Mucosa of descending colon (tissue), 3 donors: ENCODE measurements around the gene FLT1. TPM values are rescaled to one million over a fixed set of nuclear protein-coding genes. Genes with fewer than 3 reads are reported as not detected.
A peak's percentile ranks its signal among the peaks of the same experiment; 100 is the strongest.

Experiments used
- ATAC-seq: fragments of 200-7000 bp; cut with Tn5 transposase; one replicate; pipeline ENCODE4 v1.9.1; 2020; ENCODE audit warnings: mild to moderate bottlenecking, moderate library complexity
- DNase-seq, 3 donors: peaks; one replicate each; pipeline ENCODE4 v3.0.0-alpha.2; 2020
- H3K36me3 ChIP-seq: fragments of 200-600 bp; one replicate; pipeline ENCODE4 v1.8.0; 2021; ENCODE audit warnings: low read depth, mild to moderate bottlenecking
- H3K4me1 ChIP-seq: fragments of 200-600 bp; one replicate; pipeline ENCODE4 v1.8.0; 2021; ENCODE audit warnings: low read depth, mild to moderate bottlenecking
- H3K4me3 ChIP-seq: fragments of 200-600 bp; one replicate; pipeline ENCODE4 v1.8.0; 2021; ENCODE audit warnings: mild to moderate bottlenecking
- H3K9me3 ChIP-seq: fragments of 200-600 bp; one replicate; pipeline ENCODE4 v1.8.0; 2021; ENCODE audit warnings: mild to moderate bottlenecking
- CTCF ChIP-seq: fragments of 200-600 bp; IDR thresholded peaks from one replicate; pipeline ENCODE4 v1.8.0; 2022; ENCODE audit warnings: antibody characterized with exemption, mild to moderate bottlenecking
- intact Hi-C, 2 donors: fragments of 100-400 bp; cut with DNase I in 1 of 2; cut with micrococcal nuclease in 1 of 2; formaldehyde crosslinking; loops; one replicate each; pipeline versions ENCODE4 v1.11.0 to v1.11.1; 2022; cut with DNase I, micrococcal nuclease
- total RNA-seq, 3 donors: library from RNA; stranded (reverse); fragmentation: NEBNext Ultra II Directional in 2 of 3; extraction: Animal tissue kit (Norgen Biotek cat#: 25700) in 2 of 3; gene quantifications; one replicate each; pipeline versions ENCODE4 v1.2.1 to v1.2.4, GENCODE V29; 2021 to 2023
- donor health status: DM: no; HTN: no; CAD: no; lungs with moderate emphysema.
- donor health status: DM: no; HTN: no; CAD: no.
- donor health status: DM: no; HTN: yes; CAD: no.

The FLT1 gene
- total RNA-seq, 3 donors from 2014 or later: 3.8 to 9.2 (median 4.0) TPM

- no peak for TF ChIP-seq CTCF
- DNase-seq (no peak), ATAC-seq (no peak)
- H3K36me3 ChIP-seq: no peaks in the 10 kb centered on the region
- no peaks in the 10 kb centered on the region for H3K4me1 ChIP-seq
- H3K4me3 ChIP-seq: no peak overlapping the region
- intact Hi-C loops: no loop called here
- H3K9me3 ChIP-seq: no peaks in the 10 kb centered on the region
Measured at GRCh38 chr13:28478127-28478526, 16.8 kb downstream of the FLT1 start.

GRCh38 chr13:28477709-28477973 is 17.3 kb downstream of the FLT1 start:
- no peak for TF ChIP-seq CTCF
- Histone ChIP-seq H3K9me3 (no peaks in the 10 kb centered on the region), H3K4me3 (no peak overlapping the region), H3K4me1 (no peaks in the 10 kb centered on the region), H3K36me3 (no peaks in the 10 kb centered on the region)
- no peak for ATAC-seq
- intact Hi-C loops: no loop called here
- DNase-seq: no peak

- Histone ChIP-seq H3K4me1 (no peaks in the 10 kb centered on the region), H3K9me3 (no peaks in the 10 kb centered on the region), H3K36me3 (no peaks in the 10 kb centered on the region), H3K4me3 (no peak overlapping the region)
- DNase-seq (no peak), ATAC-seq (peak; percentile 57)
- intact Hi-C loops: no loop called here
- no peak for TF ChIP-seq CTCF
Measured at GRCh38 chr13:28476919-28477708, 17.8 kb downstream of the FLT1 start.

- ATAC-seq (no peak), DNase-seq (no peak)
- H3K4me3 ChIP-seq: no peak overlapping the region
- H3K4me1 ChIP-seq: no peaks in the 10 kb centered on the region
- intact Hi-C loops: no loop called here
- no peaks in the 10 kb centered on the region for H3K9me3 ChIP-seq
- TF ChIP-seq CTCF: no peak
- H3K36me3 ChIP-seq: no peaks in the 10 kb centered on the region
Measured at GRCh38 chr13:28475916-28476725, 18.8 kb downstream of the FLT1 start.

- H3K9me3 ChIP-seq: no peaks in the 10 kb centered on the region
- DNase-seq: no peak
- H3K4me1 ChIP-seq: no peaks in the 10 kb centered on the region
- no peak for ATAC-seq
- intact Hi-C loops: no loop called here
- H3K36me3 ChIP-seq: no peaks in the 10 kb centered on the region
- no peak overlapping the region for H3K4me3 ChIP-seq
- TF ChIP-seq CTCF: no peak
Measured at GRCh38 chr13:28474491-28475134, 20.3 kb downstream of the FLT1 start.
